Neutrophil (primary cell): ENCODE data around the gene AHCYL1.

Experiments
- H3K27ac ChIP-seq: fragments of 200-600 bp; sonication (generic); 2 replicates; pipeline ENCODE4 v1.5.1; 2016; ENCODE audit warnings: mild to moderate bottlenecking, moderate library complexity
- H3K27me3 ChIP-seq: fragments of 200-600 bp; sonication (generic); 2 replicates; pipeline ENCODE4 v1.6.0; 2016; ENCODE audit warnings: mild to moderate bottlenecking
- H3K36me3 ChIP-seq: fragments of 200-600 bp; sonication (generic); 2 replicates; pipeline ENCODE4 v1.5.1; 2017
- H3K4me1 ChIP-seq, 2 experiments: fragments of 200-600 bp in 1 of 2; sonication (generic) in 1 of 2; 1 replicate in 1 of 2; 2 replicates in 1 of 2; pipeline versions ENCODE4 v1.5.1 to v1.6.1; 2013 to 2016; ENCODE audit warnings: low read depth in 1 of 2, low read length in 1 of 2, mild to moderate bottlenecking in 1 of 2, moderate library complexity in 1 of 2; ENCODE audit not compliant: control insufficient read depth in 1 of 2, insufficient read depth in 1 of 2
- H3K4me3 ChIP-seq, 2 experiments: fragments of 200-600 bp in 1 of 2; sonication (generic) in 1 of 2; 1 replicate in 1 of 2; 2 replicates in 1 of 2; pipeline ENCODE4 v1.5.1; 2013 to 2016; ENCODE audit warnings: low read depth in 1 of 2, low read length in 1 of 2, mild to moderate bottlenecking in 1 of 2, moderate library complexity in 1 of 2
- H3K9me3 ChIP-seq: fragments of 200-600 bp; sonication (generic); 2 replicates; pipeline ENCODE4 v1.5.1; 2016
- TF ChIP-seq, protein P1 (sequence below): fragments of 200-600 bp; sonication (generic); IDR thresholded peaks from 2 replicates; pipeline ENCODE4 v1.5.1; 2016; ENCODE audit warnings: antibody characterized with exemption

Gene AHCYL1

DNA sequence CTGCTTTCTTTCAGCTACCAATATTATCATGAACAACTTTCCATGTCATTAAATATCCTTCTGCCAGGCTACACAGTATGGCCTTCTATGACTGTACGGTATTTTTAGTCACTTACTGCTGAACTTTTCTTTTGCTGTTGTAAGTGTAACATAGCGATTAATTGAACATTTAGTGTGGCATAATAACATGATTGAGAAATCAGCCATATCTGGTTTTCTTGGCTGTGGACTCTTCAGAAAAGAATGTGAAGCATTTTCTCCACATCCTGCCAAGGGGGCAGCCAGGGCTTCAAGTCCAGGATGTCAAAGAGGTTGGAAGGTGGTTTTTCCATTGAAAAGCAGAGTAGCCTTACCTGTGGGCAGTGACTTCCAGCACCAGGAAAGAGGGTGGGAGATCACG, 8.8 kb upstream of the AHCYL1 start:
- H3K27me3 ChIP-seq, result no peaks in the 10 kb centered on the region
- no peak overlapping the region for H3K4me3 ChIP-seq
- no peaks in the 10 kb centered on the region for H3K4me1 ChIP-seq
- no peak overlapping the region for H3K27ac ChIP-seq
- TF ChIP-seq, protein P1, sequence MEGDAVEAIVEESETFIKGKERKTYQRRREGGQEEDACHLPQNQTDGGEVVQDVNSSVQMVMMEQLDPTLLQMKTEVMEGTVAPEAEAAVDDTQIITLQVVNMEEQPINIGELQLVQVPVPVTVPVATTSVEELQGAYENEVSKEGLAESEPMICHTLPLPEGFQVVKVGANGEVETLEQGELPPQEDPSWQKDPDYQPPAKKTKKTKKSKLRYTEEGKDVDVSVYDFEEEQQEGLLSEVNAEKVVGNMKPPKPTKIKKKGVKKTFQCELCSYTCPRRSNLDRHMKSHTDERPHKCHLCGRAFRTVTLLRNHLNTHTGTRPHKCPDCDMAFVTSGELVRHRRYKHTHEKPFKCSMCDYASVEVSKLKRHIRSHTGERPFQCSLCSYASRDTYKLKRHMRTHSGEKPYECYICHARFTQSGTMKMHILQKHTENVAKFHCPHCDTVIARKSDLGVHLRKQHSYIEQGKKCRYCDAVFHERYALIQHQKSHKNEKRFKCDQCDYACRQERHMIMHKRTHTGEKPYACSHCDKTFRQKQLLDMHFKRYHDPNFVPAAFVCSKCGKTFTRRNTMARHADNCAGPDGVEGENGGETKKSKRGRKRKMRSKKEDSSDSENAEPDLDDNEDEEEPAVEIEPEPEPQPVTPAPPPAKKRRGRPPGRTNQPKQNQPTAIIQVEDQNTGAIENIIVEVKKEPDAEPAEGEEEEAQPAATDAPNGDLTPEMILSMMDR, result no peak
- H3K36me3 ChIP-seq, result no peaks in the 10 kb centered on the region
- no peaks in the 10 kb centered on the region for H3K9me3 ChIP-seq

DNA sequence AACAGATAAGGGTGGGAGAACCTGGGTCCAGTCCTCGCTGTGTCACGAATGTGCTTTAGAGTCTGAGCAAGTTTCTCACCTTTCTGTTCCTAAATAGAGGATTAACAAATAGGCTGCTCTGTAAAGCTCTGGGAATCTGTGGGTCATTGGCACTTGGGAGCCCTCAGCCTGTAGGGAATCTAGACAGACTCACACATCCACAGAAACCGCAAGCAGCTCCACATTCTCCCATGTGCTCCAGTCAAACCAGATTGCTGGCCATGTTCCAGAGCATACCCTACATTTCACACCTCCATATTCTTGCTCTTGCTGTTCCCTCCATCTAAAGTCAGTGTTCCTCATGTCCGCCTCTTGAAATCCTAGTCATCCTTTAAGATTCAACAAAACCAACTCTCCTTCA, 7.8 kb upstream of the AHCYL1 start:
- Histone ChIP-seq H3K4me1 (no peaks in the 10 kb centered on the region), H3K27ac (no peak overlapping the region)

DNA sequence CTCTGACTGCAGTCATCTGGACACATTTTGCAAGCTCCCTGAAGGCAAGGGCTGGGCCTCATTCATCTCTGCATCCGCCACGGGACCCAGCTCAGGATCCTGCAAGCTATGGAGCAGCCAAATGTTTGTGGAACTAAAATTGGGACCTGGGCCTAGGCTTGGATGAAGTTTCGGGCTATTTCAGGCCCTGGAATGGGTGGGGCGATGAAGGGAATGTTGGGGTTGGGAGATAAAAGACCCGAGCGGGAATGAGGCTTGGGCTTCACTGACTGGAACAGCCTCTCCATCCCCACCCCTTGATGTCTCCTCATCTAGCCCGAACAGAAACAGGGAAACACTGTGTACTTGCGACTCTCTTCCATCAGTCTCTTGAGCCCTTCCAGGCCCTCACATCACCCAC, 7.3 kb upstream of the AHCYL1 start:
- Histone ChIP-seq H3K9me3 (no peaks in the 10 kb centered on the region), H3K4me1 (no peaks in the 10 kb centered on the region), H3K27me3 (no peaks in the 10 kb centered on the region), H3K27ac (no peak overlapping the region), H3K4me3 (no peak overlapping the region), H3K36me3 (no peaks in the 10 kb centered on the region)
- TF ChIP-seq, protein P1, result no peak

More for the DNA sequence above, 7.8 kb upstream of the AHCYL1 start:
- H3K4me3 ChIP-seq, result no peak overlapping the region
- TF ChIP-seq, protein P1, result no peak
- no peaks in the 10 kb centered on the region for H3K36me3 ChIP-seq
- H3K27me3 ChIP-seq, result no peaks in the 10 kb centered on the region
- H3K9me3 ChIP-seq, result no peaks in the 10 kb centered on the region

DNA sequence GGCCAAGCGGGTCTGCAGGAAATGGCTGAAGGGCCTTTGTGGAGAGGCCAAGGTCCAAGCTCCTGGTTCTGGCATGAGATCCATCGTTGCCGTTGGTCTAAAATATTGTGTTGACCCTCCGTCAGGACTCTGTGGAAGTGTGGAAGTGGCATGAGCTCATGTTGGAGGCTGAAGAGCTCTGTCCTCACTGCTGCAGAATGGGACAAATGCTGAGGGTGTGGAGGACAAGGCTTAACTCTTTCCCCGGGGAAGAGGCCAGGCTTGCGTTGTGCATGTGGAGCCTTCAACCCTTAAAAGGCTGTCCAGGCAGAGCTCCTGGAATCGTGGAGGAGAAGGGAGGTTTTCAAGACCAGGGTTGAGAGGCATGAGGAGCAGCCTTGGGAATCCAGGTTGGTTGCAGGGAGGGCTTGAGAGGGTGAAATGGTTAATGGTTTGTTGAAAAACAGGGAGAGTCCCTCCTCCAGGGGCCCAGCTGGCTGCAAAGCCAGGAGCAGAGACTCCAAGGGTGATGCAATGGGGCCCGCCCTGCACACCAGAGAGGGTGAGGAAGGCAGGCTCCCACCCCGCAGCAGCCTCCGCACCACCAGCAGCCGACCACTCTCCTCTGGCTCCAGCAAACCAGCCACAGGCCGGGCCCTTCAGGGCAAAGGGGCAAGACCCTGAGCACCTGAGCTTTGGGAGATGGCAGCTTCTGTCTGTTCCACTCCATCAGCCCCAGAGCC, 6.7 kb upstream of the AHCYL1 start:
- no peaks in the 10 kb centered on the region for H3K27me3 ChIP-seq
- H3K4me3 ChIP-seq, result no peak overlapping the region
- no peaks in the 10 kb centered on the region for H3K36me3 ChIP-seq
- H3K9me3 ChIP-seq, result no peaks in the 10 kb centered on the region
- TF ChIP-seq, protein P1, result no peak
- no peak overlapping the region for H3K27ac ChIP-seq
- no peaks in the 10 kb centered on the region for H3K4me1 ChIP-seq

DNA sequence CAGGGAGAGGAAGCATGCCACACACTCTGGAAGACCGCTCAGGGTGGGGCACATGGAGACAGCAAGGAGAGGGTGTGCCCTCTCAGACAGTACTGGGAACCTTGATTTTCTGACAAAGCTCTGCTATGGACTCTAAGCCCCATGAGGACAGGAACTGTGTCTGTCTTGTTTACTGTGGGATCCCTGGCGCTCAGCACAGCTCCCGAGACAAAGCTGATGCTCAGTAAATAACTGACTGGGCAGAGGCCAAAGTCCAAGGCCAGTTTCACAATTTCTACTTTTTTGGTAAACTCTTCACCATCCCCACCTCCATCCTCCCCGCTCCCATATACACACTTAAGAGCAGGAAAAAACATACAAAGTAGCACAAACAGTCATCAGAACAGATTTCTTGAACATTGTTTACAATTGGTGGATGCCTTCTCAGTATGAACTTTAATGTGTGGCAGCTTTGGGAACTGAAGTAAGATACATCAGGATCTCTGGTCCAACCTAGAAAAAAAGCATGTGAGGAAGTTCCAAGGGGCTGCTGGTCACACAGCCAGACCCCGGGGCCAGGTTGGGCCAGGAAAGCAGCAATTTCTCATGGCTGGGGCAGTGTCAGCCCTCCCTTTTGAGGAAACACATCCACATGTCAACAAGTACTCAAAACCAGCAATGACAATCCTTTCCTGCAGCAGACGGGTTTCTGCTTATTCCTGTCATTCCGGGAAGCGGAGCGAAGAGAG, 5.6 kb upstream of the AHCYL1 start:
- Histone ChIP-seq H3K9me3 (no peaks in the 10 kb centered on the region), H3K27ac (no peak overlapping the region), H3K4me3 (no peak overlapping the region), H3K36me3 (no peaks in the 10 kb centered on the region), H3K4me1 (peaks cover 0 to 1% of the 10 kb centered on the region in 2 experiments), H3K27me3 (no peaks in the 10 kb centered on the region)
- TF ChIP-seq, protein P1, result no peak
